Measurements from ENCODE around the gene PLK5. TPM values are rescaled to one million over a fixed set of nuclear protein-coding genes. Genes with fewer than 3 reads are reported as not detected.
"Not testable (repeated sequence)": the region's sequence is repeated elsewhere in the genome, so short reads cannot be mapped to it uniquely, and the experiment has no call there.

Gene PLK5
- total RNA-seq = not detected

- no peaks in the 10 kb centered on the region for H3K9me3 Mint-ChIP-seq
- no peak for ATAC-seq (replicated peaks in 1 of 2)
- no peak for DNase-seq
- H3K36me3 Mint-ChIP-seq (ENCODE audit: insufficient read depth in 2 of 2) = peaks cover 0 to 5% of the 10 kb centered on the region in 2 donors
- H3K4me3 Mint-ChIP-seq = peak within 1 kb of the TSS in 1 of 2 donors; percentile 46
- H3K27ac Mint-ChIP-seq = no peak within 1 kb of the TSS
- H3K4me1 Mint-ChIP-seq (ENCODE audit: low read depth) = peaks cover 6% of the 10 kb centered on the region
- H3K27me3 Mint-ChIP-seq (ENCODE audit: low read depth) = peaks cover 34% of the 10 kb centered on the region
These were observed at the start of gene PLK5 for GRCh38 chr19:1523412-1524286. TSS of gene PLK5 (plus strand) at chr19:1524077. CDS start at chr19:1526997, 2,920 bp downstream.

GRCh38 chr19:1474765-1475351 is 49.0 kb upstream of the PLK5 start:
- no peak for ATAC-seq (replicated peaks in 1 of 2)
- Mint-ChIP-seq H3K27me3 (ENCODE audit: low read depth) (peaks cover 6% of the 10 kb centered on the region), H3K27ac (no peak overlapping the region), H3K36me3 (ENCODE audit: insufficient read depth in 2 of 2) (peaks cover 2 to 6% of the 10 kb centered on the region in 2 donors), H3K4me1 (ENCODE audit: low read depth) (peaks cover 35% of the 10 kb centered on the region), H3K4me3 (no peak overlapping the region), H3K9me3 (no peaks in the 10 kb centered on the region)
- DNase-seq = no peak

- peaks cover 2 to 6% of the 10 kb centered on the region in 2 donors for H3K36me3 Mint-ChIP-seq (ENCODE audit: insufficient read depth in 2 of 2)
- DNase-seq (no peak), ATAC-seq (replicated peaks in 1 of 2) (no peak)
- H3K27me3 Mint-ChIP-seq (ENCODE audit: low read depth) = peaks cover 6% of the 10 kb centered on the region
- H3K4me1 Mint-ChIP-seq (ENCODE audit: low read depth) = peaks cover 31% of the 10 kb centered on the region
- H3K4me3 Mint-ChIP-seq = no peak overlapping the region
- H3K9me3 Mint-ChIP-seq = no peaks in the 10 kb centered on the region
- H3K27ac Mint-ChIP-seq = no peak overlapping the region
These were observed 48.0 kb upstream of the PLK5 start for GRCh38 chr19:1475751-1476437.

GRCh38 chr19:1477056-1477455 is 46.8 kb upstream of the PLK5 start:
- not testable (repeated sequence) for DNase-seq; H3K36me3 Mint-ChIP-seq (ENCODE audit: insufficient read depth in 2 of 2); H3K9me3 Mint-ChIP-seq; H3K27me3 Mint-ChIP-seq (ENCODE audit: low read depth); H3K27ac Mint-ChIP-seq; ATAC-seq (replicated peaks in 1 of 2)
- Mint-ChIP-seq H3K4me1 (ENCODE audit: low read depth) (peaks cover 31% of the 10 kb centered on the region), H3K4me3 (peak overlapping the region in 1 of 2 donors; percentile 8)

GRCh38 chr19:1478934-1479707 is 44.8 kb upstream of the PLK5 start, which contains the start of gene C19orf25:
TSS of gene C19orf25 (minus strand) at chr19:1479215. CDS start at chr19:1478903, 312 bp downstream.
- Mint-ChIP-seq H3K9me3 (no peaks in the 10 kb centered on the region), H3K36me3 (ENCODE audit: insufficient read depth in 2 of 2) (peaks cover 2 to 6% of the 10 kb centered on the region in 2 donors), H3K27ac (peak within 1 kb of the TSS; percentile 77), H3K4me1 (ENCODE audit: low read depth) (peaks cover 31% of the 10 kb centered on the region), H3K27me3 (ENCODE audit: low read depth) (no peaks in the 10 kb centered on the region), H3K4me3 (peak within 1 kb of the TSS; percentile 90 to 99)
- peak; percentile 98 to 99 for ATAC-seq (replicated peaks in 1 of 2)
- peak; percentile 96 to 97 for DNase-seq

- Mint-ChIP-seq H3K9me3 (no peaks in the 10 kb centered on the region), H3K4me3 (no peak overlapping the region), H3K27me3 (ENCODE audit: low read depth) (no peaks in the 10 kb centered on the region), H3K4me1 (ENCODE audit: low read depth) (peaks cover 31% of the 10 kb centered on the region), H3K36me3 (ENCODE audit: insufficient read depth in 2 of 2) (peaks cover 2 to 6% of the 10 kb centered on the region in 2 donors), H3K27ac (no peak overlapping the region)
- ATAC-seq (replicated peaks in 1 of 2) (no peak), DNase-seq (no peak)
These were observed 42.5 kb upstream of the PLK5 start for GRCh38 chr19:1481224-1481892.

GRCh38 chr19:1481893-1482360 is 42.0 kb upstream of the PLK5 start:
- H3K27me3 Mint-ChIP-seq (ENCODE audit: low read depth) = no peaks in the 10 kb centered on the region
- no peak for DNase-seq
- no peak overlapping the region for H3K27ac Mint-ChIP-seq
- no peak overlapping the region for H3K4me3 Mint-ChIP-seq
- H3K9me3 Mint-ChIP-seq = no peaks in the 10 kb centered on the region
- H3K36me3 Mint-ChIP-seq (ENCODE audit: insufficient read depth in 2 of 2) = peaks cover 2 to 6% of the 10 kb centered on the region in 2 donors
- ATAC-seq (replicated peaks in 1 of 2) = no peak
- peaks cover 26% of the 10 kb centered on the region for H3K4me1 Mint-ChIP-seq (ENCODE audit: low read depth)

- DNase-seq (no peak), ATAC-seq (replicated peaks in 1 of 2) (no peak)
- Mint-ChIP-seq H3K27ac (no peak overlapping the region), H3K4me1 (ENCODE audit: low read depth) (peaks cover 20% of the 10 kb centered on the region), H3K9me3 (no peaks in the 10 kb centered on the region), H3K4me3 (no peak overlapping the region), H3K27me3 (ENCODE audit: low read depth) (no peaks in the 10 kb centered on the region), H3K36me3 (ENCODE audit: insufficient read depth in 2 of 2) (peaks cover 2 to 6% of the 10 kb centered on the region in 2 donors)
These were observed 41.3 kb upstream of the PLK5 start for GRCh38 chr19:1482361-1483130.

- peaks cover 12% of the 10 kb centered on the region for H3K4me1 Mint-ChIP-seq (ENCODE audit: low read depth)
- no peak overlapping the region for H3K4me3 Mint-ChIP-seq
- H3K27me3 Mint-ChIP-seq (ENCODE audit: low read depth) = no peaks in the 10 kb centered on the region
- peaks cover 2 to 4% of the 10 kb centered on the region in 2 donors for H3K36me3 Mint-ChIP-seq (ENCODE audit: insufficient read depth in 2 of 2)
- ATAC-seq (replicated peaks in 1 of 2) (no peak), DNase-seq (no peak)
- H3K9me3 Mint-ChIP-seq = no peaks in the 10 kb centered on the region
- no peak overlapping the region for H3K27ac Mint-ChIP-seq
These were observed 40.5 kb upstream of the PLK5 start for GRCh38 chr19:1483131-1483978.

- H3K36me3 Mint-ChIP-seq (ENCODE audit: insufficient read depth in 2 of 2) = peaks cover 1 to 2% of the 10 kb centered on the region in 2 donors
- no peak overlapping the region for H3K27ac Mint-ChIP-seq
- ATAC-seq (replicated peaks in 1 of 2) = no peak
- peaks cover 9% of the 10 kb centered on the region for H3K4me1 Mint-ChIP-seq (ENCODE audit: low read depth)
- H3K4me3 Mint-ChIP-seq = no peak overlapping the region
- DNase-seq = no peak
- H3K27me3 Mint-ChIP-seq (ENCODE audit: low read depth) = no peaks in the 10 kb centered on the region
- no peaks in the 10 kb centered on the region for H3K9me3 Mint-ChIP-seq
These were observed 39.9 kb upstream of the PLK5 start for GRCh38 chr19:1483979-1484428.

Data from activated T-cell treated with anti-CD3 and anti-CD28 coated beads, Interleukin-2, amount 50 U/mL, for 72 hours (primary cell).